CD4-positive, alpha-beta T cell treated with Interleukin-17A for 1 hour (primary cell): ENCODE measurements around the gene PIH1D2.
A peak's percentile ranks its signal among the peaks of the same experiment; 100 is the strongest.
"Not testable (repeated sequence)": the region's sequence is repeated elsewhere in the genome, so short reads cannot be mapped to it uniquely, and the experiment has no call there.

Experiments
- DNase-seq: peaks from one replicate; pipeline ENCODE4 v3.0.0-alpha.2; 2020

The PIH1D2 gene

GRCh38 chr11:112051768-112052167 lies 22.0 kb downstream of the PIH1D2 start:
- no peak for DNase-seq

GRCh38 chr11:112050721-112051120 lies 23.1 kb downstream of the PIH1D2 start:
- DNase-seq, result no peak

- DNase-seq, result no peak
These were observed 24.0 kb downstream of the PIH1D2 start for GRCh38 chr11:112049777-112050176.

GRCh38 chr11:112048256-112048655 lies 25.6 kb downstream of the PIH1D2 start:
- not testable (repeated sequence) for DNase-seq

GRCh38 chr11:112046647-112047046 lies 27.2 kb downstream of the PIH1D2 start:
- not testable (repeated sequence) for DNase-seq

- DNase-seq, result no peak
These were observed 28.9 kb downstream of the PIH1D2 start for GRCh38 chr11:112044961-112045360.

GRCh38 chr11:112042961-112043304 lies 30.9 kb downstream of the PIH1D2 start:
- no peak for DNase-seq

- no peak for DNase-seq
These were observed 31.5 kb downstream of the PIH1D2 start for GRCh38 chr11:112042161-112042960.

GRCh38 chr11:112037527-112037926 lies 36.3 kb downstream of the PIH1D2 start:
- no peak for DNase-seq

GRCh38 chr11:112033902-112034301 lies 39.9 kb downstream of the PIH1D2 start:
- DNase-seq, result no peak

GRCh38 chr11:112029460-112029859 lies 44.4 kb downstream of the PIH1D2 start:
- DNase-seq, result no peak

GRCh38 chr11:112026784-112027410 lies 46.9 kb downstream of the PIH1D2 start:
- not testable (repeated sequence) for DNase-seq

GRCh38 chr11:112025707-112026106 lies 48.1 kb downstream of the PIH1D2 start:
- no peak for DNase-seq

- peak; percentile 88 for DNase-seq
These were observed 48.8 kb downstream of the PIH1D2 start, which contains the start of gene DLAT for GRCh38 chr11:112024773-112025678. Gene DLAT, plus strand, starts transcription at chr11:112025408. Its CDS starts 65 bp downstream, at chr11:112025473.

GRCh38 chr11:112024178-112024772 lies 49.5 kb downstream of the PIH1D2 start:
- DNase-seq, result peak; percentile 13

- no peak for DNase-seq
These were observed 50.7 kb downstream of the PIH1D2 start for GRCh38 chr11:112023104-112023503.

- DNase-seq, result no peak
These were observed 54.8 kb downstream of the PIH1D2 start for GRCh38 chr11:112019066-112019465.
